B cell (primary cell): ENCODE data around the gene MRNIP. TPM values are rescaled to one million over a fixed set of nuclear protein-coding genes. Genes with fewer than 3 reads are reported as not detected.

Experiments used
- ATAC-seq: fragments of 200-7000 bp; cut with Tn5 transposase; one replicate; pipeline ENCODE4 v1.10.0; 2021; ENCODE audit warnings: low read depth, mild to moderate bottlenecking, moderate number of reproducible peaks, moderate library complexity
- CTCF ChIA-PET: fragments of 350-600 bp; sonication (Branson Sonifier 250); formaldehyde crosslinking; loops from one replicate; lab custom pipeline; 2021; ENCODE audit warnings: antibody characterized with exemption, inconsistent platforms; lab: Charles Lee
- POLR2A ChIA-PET: fragments of 350-600 bp; sonication (Branson Sonifier 250); formaldehyde crosslinking; loops from one replicate; lab custom pipeline; 2021; ENCODE audit warnings: antibody characterized with exemption; lab: Charles Lee
- DNase-seq: peaks from one replicate; pipeline ENCODE4 v3.0.0; 2013
- H2AFZ ChIP-seq: 2 replicates; pipeline ENCODE4 v1.6.1; 2012; ENCODE audit warnings: mild to moderate bottlenecking, low read depth, low read length; ENCODE audit not compliant: insufficient read depth, poor library complexity, severe bottlenecking
- H3K27ac ChIP-seq, 2 donors: 1 replicate in 1 of 2; 2 replicates in 1 of 2; pipeline ENCODE4 v1.5.1; 2012 to 2013; ENCODE audit warnings: low read length in 2 of 2, mild to moderate bottlenecking in 2 of 2, moderate library complexity in 1 of 2
- H3K27me3 ChIP-seq, 4 experiments: fragments of 200-600 bp in 1 of 4; sonication (generic) in 1 of 4; replicated peaks in 1 of 4; 1 replicate in 2 of 4; 2 replicates in 2 of 4; pipeline versions ENCODE4 v1.6.1 to v1.7.0; 2013 to 2016; ENCODE audit warnings: low read length in 3 of 4, mild to moderate bottlenecking in 2 of 4, mixed read lengths in 1 of 4, moderate library complexity in 1 of 4; ENCODE audit not compliant: insufficient read depth in 4 of 4, control insufficient read depth in 3 of 4; ENCODE audit errors: control extremely low read depth in 1 of 4
- H3K36me3 ChIP-seq, 2 experiments: replicated peaks in 1 of 2; 1 replicate in 1 of 2; 2 replicates in 1 of 2; pipeline versions ENCODE4 v1.6.1 to v1.7.1; 2013; ENCODE audit warnings: low read length in 1 of 2; ENCODE audit not compliant: insufficient read depth in 2 of 2, control insufficient read depth in 1 of 2; ENCODE audit errors: control extremely low read depth in 1 of 2, extremely low read depth in 1 of 2
- H3K4me1 ChIP-seq, 2 donors: fragments of 200-600 bp in 1 of 2; sonication (generic) in 1 of 2; 1 replicate in 1 of 2; 2 replicates in 1 of 2; pipeline versions ENCODE4 v1.5.1 to v1.6.1; 2013 to 2017; ENCODE audit warnings: low read length in 2 of 2; ENCODE audit not compliant: control insufficient read depth in 2 of 2, insufficient read depth in 2 of 2
- H3K4me2 ChIP-seq: replicated peaks from 2 replicates; pipeline ENCODE3; 2012; ENCODE audit warnings: mild to moderate bottlenecking, low read depth, low read length; ENCODE audit not compliant: poor library complexity, severe bottlenecking
- H3K4me3 ChIP-seq, 5 experiments: fragments of 200-600 bp in 1 of 5; sonication (generic) in 1 of 5; 1 replicate in 3 of 5; 2 replicates in 2 of 5; pipeline versions ENCODE4 v1.5.1 to v1.7.0; 2011 to 2016; ENCODE audit warnings: low read length in 4 of 5, mild to moderate bottlenecking in 4 of 5, low read depth in 2 of 5, control low read depth in 1 of 5, moderate library complexity in 1 of 5; ENCODE audit not compliant: insufficient read depth in 1 of 5; ENCODE audit errors: control extremely low read depth in 1 of 5, extremely low read depth in 1 of 5
- H3K79me2 ChIP-seq: fragments of 200-600 bp; sonication (generic); one replicate; pipeline ENCODE4 v1.6.0; 2016; ENCODE audit warnings: low read length; ENCODE audit not compliant: control insufficient read depth, insufficient read depth
- H3K9ac ChIP-seq: fragments of 200-600 bp; sonication (generic); 2 replicates; pipeline ENCODE4 v1.6.1; 2017; ENCODE audit warnings: mild to moderate bottlenecking, low read length, moderate library complexity
- H3K9me3 ChIP-seq, 3 donors: one replicate each; pipeline versions ENCODE4 v1.6.1 to v1.7.1; 2013; ENCODE audit warnings: low read length in 2 of 3; ENCODE audit not compliant: control insufficient read depth in 2 of 3, insufficient read depth in 1 of 3; ENCODE audit errors: control extremely low read depth in 1 of 3
- H4K20me1 ChIP-seq: 2 replicates; pipeline ENCODE4 v1.6.0; 2012; ENCODE audit warnings: mild to moderate bottlenecking, low read length; ENCODE audit not compliant: insufficient read depth, control insufficient read depth, poor library complexity, severe bottlenecking
- H3K27ac Mint-ChIP-seq: one replicate; pipeline ENCODE4 v1.8.0; 2021; ENCODE audit warnings: mixed read lengths
- H3K27me3 Mint-ChIP-seq: one replicate; pipeline ENCODE4 v1.8.0; 2021; ENCODE audit warnings: mixed read lengths
- H3K4me1 Mint-ChIP-seq: one replicate; pipeline ENCODE4 v1.8.0; 2021; ENCODE audit warnings: mixed read lengths
- H3K4me3 Mint-ChIP-seq: one replicate; pipeline ENCODE4 v1.8.0; 2021; ENCODE audit warnings: mixed read lengths
- H3K9me3 Mint-ChIP-seq: one replicate; pipeline ENCODE4 v1.8.0; 2022; ENCODE audit warnings: mixed read lengths; ENCODE audit not compliant: insufficient read depth
- EZH2 ChIP-seq: IDR thresholded peaks from 2 replicates; pipeline ENCODE4 v1.6.1; 2012; ENCODE audit warnings: borderline replicate concordance, low read depth, mild to moderate bottlenecking, moderate library complexity, low read length; ENCODE audit not compliant: insufficient read depth, poor library complexity, severe bottlenecking
- whole genome bisulfite sequencing: methylation state at CpG from one replicate; pipeline ENCODE4 v1.1.5; 2013; ENCODE audit warnings: missing lambda C conversion rate; ENCODE audit not compliant: insufficient coverage; 5-methylcytosine and 5-hydroxymethylcytosine counted together
- intact Hi-C: fragments of 100-400 bp; cut with micrococcal nuclease; formaldehyde crosslinking; loops from one replicate; pipeline ENCODE4 v1.10.0; 2022
- polyA plus RNA-seq: library from polyadenylated mRNA; depleted of rRNA; stranded (reverse); fragments of >200 nt; gene quantifications from 2 replicates; pipeline ENCODE4 v1.2.3, GENCODE V29; 2012
- total RNA-seq, 2 donors: library from RNA; stranded (reverse); fragments of 120-200 nt in 1 of 2; gene quantifications; 1 replicate in 1 of 2; 2 replicates in 1 of 2; pipeline versions ENCODE4 v1.2.3 to v1.2.4, GENCODE V29; 2013 to 2022
- TF ChIP-seq, protein P1 (sequence below): fragments of 200-600 bp; IDR thresholded peaks from one replicate; pipeline ENCODE4 v1.8.0; 2022; ENCODE audit warnings: antibody characterized with exemption, mild to moderate bottlenecking

The MRNIP gene
- total and polyA plus RNA-seq, 2 donors (not counting 1 experiment from before 2014, with no cell fraction given), result 152 to 178 TPM

DNA sequence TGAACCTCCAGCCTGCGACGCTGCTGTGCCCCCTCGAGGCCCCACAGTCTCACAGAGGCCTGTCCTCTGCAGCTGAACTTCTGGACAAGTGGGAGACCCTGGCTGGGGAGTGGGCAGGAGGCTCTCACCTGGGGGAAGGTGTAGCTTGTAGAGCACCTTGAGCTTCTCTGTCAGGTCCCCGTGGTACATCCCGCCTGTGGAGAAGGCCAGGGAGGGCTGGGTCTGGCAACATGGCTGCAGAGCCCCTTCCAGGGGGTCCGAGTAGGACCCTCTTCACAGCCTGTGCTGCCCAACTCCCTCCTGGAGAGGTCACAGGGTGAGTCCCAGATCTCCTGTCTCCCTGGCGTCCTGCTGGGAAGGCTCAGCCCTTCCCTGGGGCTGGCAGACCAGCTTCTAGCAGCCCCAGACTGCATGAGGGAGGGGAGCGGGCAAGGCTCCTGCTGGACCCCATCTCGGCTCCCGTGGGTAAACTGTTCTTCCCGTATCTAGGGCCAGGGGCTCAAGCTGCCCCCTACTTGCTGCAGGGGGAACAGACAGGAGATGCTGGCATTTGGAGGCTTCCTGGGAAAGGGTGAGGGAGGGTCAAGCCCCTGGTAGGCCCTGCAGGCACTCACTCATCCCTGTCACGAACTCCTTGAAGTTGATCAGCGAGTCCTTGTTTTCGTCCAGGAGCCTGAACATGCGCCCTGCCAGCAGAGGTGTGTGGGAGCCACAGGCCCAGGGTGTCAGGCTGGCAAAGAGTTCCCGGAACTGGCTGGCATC lies 11.2 kb upstream of the MRNIP start:
- ATAC-seq, result no peak
- WGBS, result 98% methylated on average over 15 of the region's 16 CpGs
- H3K9ac ChIP-seq, result no peak overlapping the region
- H3K36me3 ChIP-seq, result peaks cover 1 to 55% of the 10 kb centered on the region in 2 experiments
- no peak overlapping the region for H3K4me3 ChIP-seq
- no peaks in the 10 kb centered on the region for H3K27me3 ChIP-seq
- no peaks in the 10 kb centered on the region for H3K4me1 ChIP-seq
- H2AFZ ChIP-seq, result no peak overlapping the region
- Mint-ChIP-seq H3K27me3 (no peaks in the 10 kb centered on the region), H3K9me3 (no peaks in the 10 kb centered on the region), H3K4me1 (peaks cover 3% of the 10 kb centered on the region), H3K4me3 (no peak overlapping the region), H3K27ac (no peak overlapping the region)
- no peak for TF ChIP-seq EZH2
- TF ChIP-seq, protein P1, sequence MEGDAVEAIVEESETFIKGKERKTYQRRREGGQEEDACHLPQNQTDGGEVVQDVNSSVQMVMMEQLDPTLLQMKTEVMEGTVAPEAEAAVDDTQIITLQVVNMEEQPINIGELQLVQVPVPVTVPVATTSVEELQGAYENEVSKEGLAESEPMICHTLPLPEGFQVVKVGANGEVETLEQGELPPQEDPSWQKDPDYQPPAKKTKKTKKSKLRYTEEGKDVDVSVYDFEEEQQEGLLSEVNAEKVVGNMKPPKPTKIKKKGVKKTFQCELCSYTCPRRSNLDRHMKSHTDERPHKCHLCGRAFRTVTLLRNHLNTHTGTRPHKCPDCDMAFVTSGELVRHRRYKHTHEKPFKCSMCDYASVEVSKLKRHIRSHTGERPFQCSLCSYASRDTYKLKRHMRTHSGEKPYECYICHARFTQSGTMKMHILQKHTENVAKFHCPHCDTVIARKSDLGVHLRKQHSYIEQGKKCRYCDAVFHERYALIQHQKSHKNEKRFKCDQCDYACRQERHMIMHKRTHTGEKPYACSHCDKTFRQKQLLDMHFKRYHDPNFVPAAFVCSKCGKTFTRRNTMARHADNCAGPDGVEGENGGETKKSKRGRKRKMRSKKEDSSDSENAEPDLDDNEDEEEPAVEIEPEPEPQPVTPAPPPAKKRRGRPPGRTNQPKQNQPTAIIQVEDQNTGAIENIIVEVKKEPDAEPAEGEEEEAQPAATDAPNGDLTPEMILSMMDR, result no peak
- H3K9me3 ChIP-seq, result no peaks in the 10 kb centered on the region
- no peak for DNase-seq
- H3K27ac ChIP-seq, result no peak overlapping the region
- CTCF ChIA-PET, result interaction anchor here (1.1 kb wide), 1 partner anchor 104 kb away, joined by 3 read pairs; no protein-coding TSS in a partner anchor
- POLR2A ChIA-PET, result interaction anchor here (1.0 kb wide), 1 partner anchor 106 kb away, joined by 3 read pairs; no protein-coding TSS in a partner anchor
- intact Hi-C loops, result no loop called here
- H3K79me2 ChIP-seq, result no peaks in the 10 kb centered on the region
- H4K20me1 ChIP-seq, result no peaks in the 10 kb centered on the region
- no peak overlapping the region for H3K4me2 ChIP-seq

DNA sequence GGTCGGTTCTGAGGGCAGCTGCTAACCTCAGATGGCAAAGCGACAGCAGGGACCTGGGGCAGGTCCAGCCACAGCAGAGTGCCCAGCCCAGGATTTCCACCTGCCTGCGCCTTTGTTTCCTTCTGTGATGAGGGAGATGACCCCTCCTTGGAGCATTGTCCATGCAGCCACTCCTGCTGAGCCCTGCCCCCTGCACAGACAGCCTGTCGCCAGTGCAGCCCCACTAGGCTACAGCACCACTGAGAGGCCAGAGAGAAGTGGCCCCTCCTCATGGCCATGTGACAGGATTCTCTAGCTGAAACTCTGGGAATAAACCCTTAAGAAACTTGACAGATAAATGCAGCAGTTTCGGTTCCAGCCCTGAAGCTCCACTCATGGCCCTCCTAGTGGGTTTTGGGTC lies 10.5 kb upstream of the MRNIP start:
- CTCF ChIA-PET, result interaction anchor here (3.4 kb wide), 1 partner anchor 106 kb away, joined by 13 read pairs; no protein-coding TSS in a partner anchor
- H3K9me3 Mint-ChIP-seq, result no peaks in the 10 kb centered on the region
- no peak overlapping the region for H3K27ac Mint-ChIP-seq

More for the DNA sequence above, 10.5 kb upstream of the MRNIP start:
- Histone ChIP-seq H3K79me2 (no peaks in the 10 kb centered on the region), H3K27me3 (no peaks in the 10 kb centered on the region), H3K9me3 (no peaks in the 10 kb centered on the region), H3K4me2 (no peak overlapping the region), H3K36me3 (peaks cover 1 to 52% of the 10 kb centered on the region in 2 experiments), H4K20me1 (no peaks in the 10 kb centered on the region), H3K9ac (no peak overlapping the region), H3K4me3 (no peak overlapping the region), H3K27ac (no peak overlapping the region), H2AFZ (no peak overlapping the region), H3K4me1 (no peaks in the 10 kb centered on the region)
- intact Hi-C loops, result no loop called here
- 99% methylated on average over 5 of the region's 5 CpGs for WGBS
- Mint-ChIP-seq H3K27me3 (no peaks in the 10 kb centered on the region), H3K4me3 (no peak overlapping the region), H3K4me1 (peaks cover 3% of the 10 kb centered on the region)
- DNase-seq (no peak), ATAC-seq (no peak)
- POLR2A ChIA-PET, result interaction anchor here (0.5 to 1.0 kb wide), 2 partner anchors 106 to 1713 kb away, joined by 3 to 4 read pairs; no protein-coding TSS in a partner anchor
- no peak for TF ChIP-seq EZH2
- TF ChIP-seq, protein P1, result no peak
